Measurements from ENCODE around the gene RNF166.

The RNF166 gene

GRCh38 chr16:88739139-88739976 is 33.1 kb upstream of the RNF166 start:
- DNase-seq (ENCODE audit: low read depth in 2 of 3, low spot score in 1 of 3) = no peak

- no peak for DNase-seq (ENCODE audit: low read depth in 2 of 3, low spot score in 1 of 3)
These were observed 32.2 kb upstream of the RNF166 start for GRCh38 chr16:88738151-88739084.

- peak; percentile 31 to 62 (median 58) for DNase-seq (ENCODE audit: low read depth in 2 of 3, low spot score in 1 of 3)
These were observed 31.3 kb upstream of the RNF166 start for GRCh38 chr16:88737298-88738150.

GRCh38 chr16:88736496-88736895 is 30.3 kb upstream of the RNF166 start:
- DNase-seq (ENCODE audit: low read depth in 2 of 3, low spot score in 1 of 3) = no peak

- no peak for DNase-seq (ENCODE audit: low read depth in 2 of 3, low spot score in 1 of 3)
These were observed 29.9 kb upstream of the RNF166 start for GRCh38 chr16:88736088-88736487.

- no peak for DNase-seq (ENCODE audit: low read depth in 2 of 3, low spot score in 1 of 3)
These were observed 29.4 kb upstream of the RNF166 start for GRCh38 chr16:88735616-88736015.

- DNase-seq (ENCODE audit: low read depth in 2 of 3, low spot score in 1 of 3) = no peak
These were observed 28.9 kb upstream of the RNF166 start for GRCh38 chr16:88735121-88735520.

- no peak for DNase-seq (ENCODE audit: low read depth in 2 of 3, low spot score in 1 of 3)
These were observed 28.1 kb upstream of the RNF166 start for GRCh38 chr16:88734361-88734728.

- no peak for DNase-seq (ENCODE audit: low read depth in 2 of 3, low spot score in 1 of 3)
These were observed 27.6 kb upstream of the RNF166 start for GRCh38 chr16:88733630-88734360.

- DNase-seq (ENCODE audit: low read depth in 2 of 3, low spot score in 1 of 3) = no peak
These were observed 26.7 kb upstream of the RNF166 start for GRCh38 chr16:88732961-88733294.

- no peak for DNase-seq (ENCODE audit: low read depth in 2 of 3, low spot score in 1 of 3)
These were observed 26.2 kb upstream of the RNF166 start for GRCh38 chr16:88732172-88732960.

- DNase-seq (ENCODE audit: low read depth in 2 of 3, low spot score in 1 of 3) = no peak
These were observed 25.5 kb upstream of the RNF166 start for GRCh38 chr16:88731699-88732098.

- no peak for DNase-seq (ENCODE audit: low read depth in 2 of 3, low spot score in 1 of 3)
These were observed 24.7 kb upstream of the RNF166 start for GRCh38 chr16:88730632-88731607.

GRCh38 chr16:88727871-88728270 is 21.7 kb upstream of the RNF166 start:
- no peak for DNase-seq (ENCODE audit: low read depth in 2 of 3, low spot score in 1 of 3)

GRCh38 chr16:88726981-88727380 is 20.8 kb upstream of the RNF166 start:
- DNase-seq (ENCODE audit: low read depth in 2 of 3, low spot score in 1 of 3) = no peak

GRCh38 chr16:88726408-88726749 is 20.2 kb upstream of the RNF166 start:
- DNase-seq (ENCODE audit: low read depth in 2 of 3, low spot score in 1 of 3) = no peak

GRCh38 chr16:88725609-88726407 is 19.6 kb upstream of the RNF166 start:
- DNase-seq (ENCODE audit: low read depth in 2 of 3, low spot score in 1 of 3) = no peak

All from stimulated activated CD4-positive, alpha-beta T cell treated with anti-CD3 and anti-CD28 coated beads, Interleukin-12 subunit alpha, Interleukin-12 subunit beta, amount 100 ng/mL, for 48 hours (primary cell).